ENCODE results near the gene LRSAM1. TPM values are rescaled to one million over a fixed set of nuclear protein-coding genes. Genes with fewer than 3 reads are reported as not detected.
A peak's percentile ranks its signal among the peaks of the same experiment; 100 is the strongest.

The LRSAM1 gene
- total and polyA plus RNA-seq, 12 donors = 6.8 to 74.8 (median 29.3) TPM

DNA sequence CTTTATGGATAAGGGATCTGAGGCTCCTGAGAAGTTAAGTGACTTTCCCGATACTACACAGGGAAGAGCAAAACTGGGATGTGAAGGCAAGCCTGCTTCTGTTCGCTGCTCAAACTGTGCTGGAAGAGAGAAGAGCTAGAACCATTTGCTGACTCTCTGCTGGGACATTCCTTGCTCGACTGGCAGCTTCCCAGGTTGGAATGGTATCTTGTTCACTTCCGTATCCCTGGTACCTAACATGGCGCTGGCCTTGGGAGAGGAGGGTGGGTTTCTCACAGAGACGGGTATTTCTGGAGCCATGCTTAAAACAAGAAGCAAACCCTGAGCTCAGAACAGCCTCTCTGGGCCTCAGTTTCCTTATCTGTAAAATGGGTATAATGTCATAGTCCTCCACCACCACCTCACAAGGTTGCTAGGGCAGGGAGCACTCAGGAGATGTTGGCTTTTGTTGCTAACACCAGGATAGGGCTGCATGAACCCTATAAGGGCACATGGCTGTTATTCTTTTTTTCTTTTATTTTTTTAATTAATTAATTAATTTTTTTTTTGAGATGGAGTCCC, 92.7 kb downstream of the LRSAM1 start:
- 70 to 100% (median 82%) methylated on average over 2 to 6 of the region's 6 CpGs for WGBS, 4 donors
- no peak overlapping the region for H3K4me3 ChIP-seq
- peaks cover 44 to 69% of the 10 kb centered on the region in 2 donors for H3K4me1 ChIP-seq (replicated peaks in 1 of 2)
- DNase-seq = no peak
- intact Hi-C loops (cut with DNase I) = no loop called here
- peak overlapping the region in 3 of 5 donors; percentile 67 to 90 (median 89) for H3K27ac ChIP-seq
- no peaks in the 10 kb centered on the region for H3K36me3 ChIP-seq (replicated peaks in 1 of 2)
- no peaks in the 10 kb centered on the region for H3K27me3 ChIP-seq
- H3K9me3 ChIP-seq (replicated peaks in 1 of 3) = no peaks in the 10 kb centered on the region
- TF ChIP-seq POLR2A (IDR thresholded peaks at IDR 0.05) = no peak
- TF ChIP-seq, protein P1, sequence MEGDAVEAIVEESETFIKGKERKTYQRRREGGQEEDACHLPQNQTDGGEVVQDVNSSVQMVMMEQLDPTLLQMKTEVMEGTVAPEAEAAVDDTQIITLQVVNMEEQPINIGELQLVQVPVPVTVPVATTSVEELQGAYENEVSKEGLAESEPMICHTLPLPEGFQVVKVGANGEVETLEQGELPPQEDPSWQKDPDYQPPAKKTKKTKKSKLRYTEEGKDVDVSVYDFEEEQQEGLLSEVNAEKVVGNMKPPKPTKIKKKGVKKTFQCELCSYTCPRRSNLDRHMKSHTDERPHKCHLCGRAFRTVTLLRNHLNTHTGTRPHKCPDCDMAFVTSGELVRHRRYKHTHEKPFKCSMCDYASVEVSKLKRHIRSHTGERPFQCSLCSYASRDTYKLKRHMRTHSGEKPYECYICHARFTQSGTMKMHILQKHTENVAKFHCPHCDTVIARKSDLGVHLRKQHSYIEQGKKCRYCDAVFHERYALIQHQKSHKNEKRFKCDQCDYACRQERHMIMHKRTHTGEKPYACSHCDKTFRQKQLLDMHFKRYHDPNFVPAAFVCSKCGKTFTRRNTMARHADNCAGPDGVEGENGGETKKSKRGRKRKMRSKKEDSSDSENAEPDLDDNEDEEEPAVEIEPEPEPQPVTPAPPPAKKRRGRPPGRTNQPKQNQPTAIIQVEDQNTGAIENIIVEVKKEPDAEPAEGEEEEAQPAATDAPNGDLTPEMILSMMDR (IDR thresholded peaks at IDR 0.05) = no peak

DNA sequence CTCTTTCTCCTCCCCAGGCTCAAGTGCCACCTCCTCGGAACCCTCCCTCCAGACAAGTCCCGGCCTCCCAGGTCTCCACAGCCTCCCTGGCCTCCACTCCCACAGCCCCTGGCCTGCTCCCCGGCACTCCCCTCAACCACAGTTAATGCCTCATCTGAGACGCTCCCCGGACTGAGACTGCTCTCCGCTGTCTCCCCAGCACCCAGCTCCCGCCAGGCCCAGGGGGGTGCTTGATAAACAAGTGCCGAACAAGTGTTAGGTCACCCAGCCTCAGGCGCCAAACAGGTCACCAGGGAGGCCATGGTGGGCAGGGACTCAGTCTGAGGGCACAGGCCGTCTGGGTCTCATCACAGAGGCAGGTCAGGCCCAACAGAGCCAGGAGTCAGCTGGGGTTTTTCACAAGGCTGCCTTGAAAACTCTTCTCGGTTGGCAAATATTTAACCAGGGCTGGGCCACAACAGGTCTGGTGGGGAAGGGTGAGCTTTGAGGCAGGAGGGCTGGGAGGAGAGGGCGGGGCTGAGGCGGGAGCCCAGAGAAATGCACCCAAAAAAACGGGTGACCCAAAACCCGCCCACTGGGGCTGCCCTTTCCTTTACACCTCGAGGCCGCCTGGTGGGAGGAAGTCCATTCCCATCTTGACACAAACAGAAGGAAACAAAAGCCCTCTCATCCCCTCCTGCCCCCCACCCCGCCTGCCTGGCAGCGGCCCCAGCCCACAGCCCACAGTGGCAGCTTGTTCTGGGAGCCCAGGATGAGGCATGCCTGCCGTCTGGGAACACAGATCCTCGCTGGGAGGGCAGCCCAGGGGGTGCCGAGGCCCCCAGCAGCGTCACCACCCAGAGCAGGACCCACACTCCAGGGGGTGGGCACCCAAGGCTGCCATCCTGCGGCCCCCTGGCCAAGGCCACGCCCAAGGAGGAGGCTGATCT, 94.2 kb downstream of the LRSAM1 start:
- no peak overlapping the region for H3K4me3 ChIP-seq
- 44 to 60% (median 48%) methylated on average over 16 to 25 of the region's 25 CpGs for WGBS, 4 donors
- intact Hi-C loops (cut with DNase I) = no loop called here
- H3K4me1 ChIP-seq (replicated peaks in 1 of 2) = peaks cover 35 to 59% of the 10 kb centered on the region in 2 donors
- no peaks in the 10 kb centered on the region for H3K9me3 ChIP-seq (replicated peaks in 1 of 3)
- H3K27me3 ChIP-seq = no peaks in the 10 kb centered on the region
- TF ChIP-seq, protein P1 (IDR thresholded peaks at IDR 0.05) = no peak
- TF ChIP-seq POLR2A (IDR thresholded peaks at IDR 0.05) = no peak
- no peaks in the 10 kb centered on the region for H3K36me3 ChIP-seq (replicated peaks in 1 of 2)
- peak overlapping the region; percentile 29 to 83 (median 67) for H3K27ac ChIP-seq
- DNase-seq = peak in 6 of 7 donors; percentile 58 to 80 (median 74)

DNA sequence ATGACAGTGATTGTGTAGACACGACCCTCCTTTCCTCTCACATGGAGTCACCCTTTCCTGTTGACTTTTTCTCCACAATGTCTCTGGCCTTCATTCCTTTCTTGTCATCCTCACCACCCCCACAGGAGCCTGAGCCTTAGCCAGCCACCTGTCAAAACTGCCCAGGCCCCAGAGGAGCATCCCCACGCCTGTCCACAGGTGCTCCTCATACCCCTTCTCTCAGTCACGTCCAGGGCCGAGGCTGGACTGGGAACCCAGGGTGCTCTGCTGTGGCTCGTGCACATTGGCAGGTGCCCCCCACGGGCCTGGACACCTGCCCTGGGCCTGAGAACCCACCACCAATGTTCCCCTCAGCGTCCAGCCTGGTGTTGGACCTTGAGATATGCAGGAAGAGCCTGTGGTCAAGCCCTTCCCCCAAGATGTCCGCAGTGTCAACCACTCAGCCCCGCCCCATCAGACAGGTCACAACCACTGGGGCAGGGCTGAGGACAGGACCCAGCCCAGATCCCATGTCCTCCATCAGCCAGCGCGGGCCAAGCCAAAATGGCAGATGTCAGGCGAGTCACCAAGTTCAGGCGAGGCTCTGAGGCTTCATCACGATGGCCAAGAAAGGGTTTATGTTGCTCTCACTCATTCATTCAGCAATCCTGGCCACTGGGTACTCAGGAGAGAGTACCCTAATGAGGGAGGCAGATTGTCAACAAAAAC, 95.0 kb downstream of the LRSAM1 start:
- Histone ChIP-seq H3K27ac (peak overlapping the region; percentile 29 to 83 (median 67)), H3K36me3 (replicated peaks in 1 of 2) (no peaks in the 10 kb centered on the region), H3K4me3 (no peak overlapping the region), H3K4me1 (replicated peaks in 1 of 2) (peaks cover 41 to 61% of the 10 kb centered on the region in 2 donors), H3K27me3 (no peaks in the 10 kb centered on the region), H3K9me3 (replicated peaks in 1 of 3) (no peaks in the 10 kb centered on the region)
- no peak for DNase-seq
- 65 to 91% (median 78%) methylated on average over 7 to 14 of the region's 14 CpGs for WGBS, 4 donors
- intact Hi-C loops (cut with DNase I) = no loop called here
- TF ChIP-seq, protein P1 (IDR thresholded peaks at IDR 0.05) = no peak
- TF ChIP-seq POLR2A (IDR thresholded peaks at IDR 0.05) = no peak

DNA sequence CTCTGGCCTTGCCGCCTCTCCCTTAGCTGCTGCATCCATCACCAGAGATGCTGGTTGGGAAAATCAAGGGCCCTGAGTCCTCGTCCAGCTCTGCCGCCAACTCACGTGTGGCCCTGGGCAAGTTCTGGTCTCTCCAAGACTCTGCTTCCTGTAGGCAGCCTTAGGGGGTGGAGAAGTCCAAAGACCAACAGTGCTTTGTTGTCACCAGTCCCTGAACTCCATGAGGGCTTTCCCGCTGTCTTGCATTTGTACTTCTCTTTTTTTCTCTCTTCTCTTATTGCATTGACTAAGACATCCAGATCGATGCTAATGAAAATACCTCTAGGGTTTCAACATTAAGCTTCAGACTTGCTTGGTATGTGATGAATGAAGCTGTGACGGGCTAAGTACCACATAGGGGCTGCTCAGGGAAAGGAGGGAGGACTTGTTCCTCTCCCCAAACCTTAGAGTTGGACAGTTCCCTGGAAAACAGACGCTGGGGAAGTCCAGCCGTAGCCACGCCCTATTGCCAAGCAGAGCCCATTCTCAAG, 97.1 kb downstream of the LRSAM1 start:
- no peak for TF ChIP-seq POLR2A (IDR thresholded peaks at IDR 0.05)
- TF ChIP-seq, protein P1 (IDR thresholded peaks at IDR 0.05) = no peak
- Histone ChIP-seq H3K27me3 (no peaks in the 10 kb centered on the region), H3K4me3 (no peak overlapping the region), H3K9me3 (replicated peaks in 1 of 3) (no peaks in the 10 kb centered on the region), H3K36me3 (replicated peaks in 1 of 2) (no peaks in the 10 kb centered on the region), H3K4me1 (replicated peaks in 1 of 2) (peaks cover 29 to 47% of the 10 kb centered on the region in 2 donors), H3K27ac (no peak overlapping the region)
- DNase-seq = no peak
- 84 to 88% (median 86%) methylated on average over 7 to 10 of the region's 10 CpGs for whole genome bisulfite sequencing, 4 donors
- intact Hi-C loops (cut with DNase I) = no loop called here

Data from adrenal gland (tissue), 12 donors.